GM21390 (cell line): ENCODE measurements around the gene RNF187.

Source experiments
- ATAC-seq: cut with Tn5 transposase; IDR thresholded peaks from one replicate; pipeline ENCODE4 v1.9.1; 2021; ENCODE audit not compliant: unreplicated experiment

Gene RNF187

DNA sequence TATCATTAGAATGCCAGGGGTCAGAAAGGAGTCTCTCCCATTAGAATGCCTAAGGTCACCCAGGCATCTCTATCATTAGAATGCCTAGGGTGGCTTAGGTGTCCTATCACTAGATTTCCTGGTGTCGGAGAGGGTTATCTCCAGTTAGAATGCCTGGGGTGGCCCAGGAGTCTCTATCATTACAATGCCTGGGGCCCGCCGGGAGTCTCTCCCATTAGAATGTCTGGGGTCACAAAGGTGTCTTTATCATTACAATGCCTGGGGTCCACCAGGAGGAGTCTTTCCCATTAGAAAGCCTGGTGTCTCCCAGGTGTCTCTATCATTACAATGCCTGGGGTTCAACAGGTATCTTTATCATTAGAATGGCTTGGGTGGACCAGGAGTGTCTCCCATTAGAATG is 56.2 kb downstream of the RNF187 start:
- no peak for ATAC-seq

- ATAC-seq: no peak
Measured at GRCh38 chr1:228544021-228544850, 57.1 kb downstream of the RNF187 start.

DNA sequence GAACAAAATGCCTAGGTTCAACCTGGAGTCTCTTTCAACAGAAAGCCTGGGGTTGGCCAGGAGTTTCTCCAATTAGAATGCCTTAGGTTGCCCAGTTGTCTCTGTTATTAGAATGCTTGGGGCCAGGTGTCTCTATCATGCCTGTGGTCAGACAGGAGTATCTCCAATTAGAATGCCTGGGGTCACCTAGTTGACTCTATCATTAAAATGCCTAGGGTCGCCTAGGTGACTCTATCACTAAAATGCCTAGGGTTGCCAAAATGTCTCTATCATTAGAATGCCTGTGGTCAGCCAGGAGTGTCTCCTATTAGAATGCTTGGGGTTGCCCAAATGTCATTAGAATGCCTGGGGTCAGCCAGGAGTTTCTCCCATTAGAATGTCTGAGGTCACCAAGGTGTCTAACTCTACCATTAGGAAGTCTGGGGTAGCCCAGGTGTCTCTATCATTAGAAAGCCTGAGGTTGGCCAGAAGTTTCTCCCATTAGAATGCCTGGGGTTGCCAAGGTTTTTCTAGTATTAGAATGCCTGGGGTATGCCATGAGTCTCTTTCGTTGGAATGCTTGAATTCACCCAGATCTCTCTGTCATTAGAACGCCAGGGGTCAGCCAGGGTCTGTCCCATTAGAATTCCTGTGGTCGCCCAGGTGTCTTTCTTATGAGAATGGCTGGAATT is 57.9 kb downstream of the RNF187 start:
- no peak for ATAC-seq
